HG02642 (cell line): Measurements from ENCODE around the gene GPR65.

Experiments used
- ATAC-seq: cut with Tn5 transposase; IDR thresholded peaks from one replicate; pipeline ENCODE4 v1.9.1; 2021; ENCODE audit warnings: mild to moderate bottlenecking; ENCODE audit not compliant: unreplicated experiment, poor library complexity

GPR65 gene, protein sequence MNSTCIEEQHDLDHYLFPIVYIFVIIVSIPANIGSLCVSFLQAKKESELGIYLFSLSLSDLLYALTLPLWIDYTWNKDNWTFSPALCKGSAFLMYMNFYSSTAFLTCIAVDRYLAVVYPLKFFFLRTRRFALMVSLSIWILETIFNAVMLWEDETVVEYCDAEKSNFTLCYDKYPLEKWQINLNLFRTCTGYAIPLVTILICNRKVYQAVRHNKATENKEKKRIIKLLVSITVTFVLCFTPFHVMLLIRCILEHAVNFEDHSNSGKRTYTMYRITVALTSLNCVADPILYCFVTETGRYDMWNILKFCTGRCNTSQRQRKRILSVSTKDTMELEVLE

GRCh38 chr14:88005050-88005481, at the start of gene GPR65:
TSS of gene GPR65 (plus strand) at chr14:88005135. CDS start at chr14:88010848, 5,713 bp downstream.
- peak; percentile 66 for ATAC-seq

- no peak for ATAC-seq
Measured at GRCh38 chr14:87955501-87955900, 49.4 kb upstream of the GPR65 start.

- ATAC-seq = no peak
Measured at GRCh38 chr14:87960013-87960787, 44.7 kb upstream of the GPR65 start.

DNA sequence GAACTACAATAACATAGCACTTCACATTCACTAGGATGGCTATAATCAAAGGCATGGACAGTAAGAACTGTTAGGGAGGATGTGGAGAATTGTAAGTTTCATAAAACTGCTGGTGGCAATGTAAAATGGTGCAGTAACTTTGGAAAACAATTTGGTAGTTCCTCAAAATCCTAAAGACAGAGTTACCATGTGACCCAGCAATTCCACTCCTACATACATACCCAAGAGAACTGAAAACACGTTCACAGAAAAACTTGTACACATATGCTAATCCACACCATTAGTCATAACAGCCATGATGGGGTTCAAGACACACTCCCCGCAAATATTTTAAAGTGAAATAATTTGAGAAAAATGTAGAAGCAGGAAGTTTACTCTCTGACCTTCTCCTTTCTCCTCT, 43.7 kb upstream of the GPR65 start:
- ATAC-seq = no peak

DNA sequence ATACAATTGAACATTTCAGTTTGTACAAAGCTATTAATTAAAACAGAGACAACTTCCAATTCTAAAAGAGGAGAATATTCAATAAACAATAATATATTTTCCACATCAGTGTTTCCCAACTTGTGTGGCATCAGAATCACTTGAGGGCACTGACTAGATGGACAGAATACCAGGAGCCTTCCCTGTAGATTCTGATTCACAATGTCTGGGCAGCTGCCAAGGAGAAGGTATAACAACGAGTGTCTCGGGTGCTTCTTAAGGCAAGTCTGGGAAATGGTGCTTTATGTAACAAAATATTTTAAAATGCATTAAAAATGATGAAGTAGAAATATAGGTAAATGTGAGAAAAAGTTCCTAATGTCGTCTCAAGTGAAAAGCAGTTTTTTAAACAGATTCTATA, 38.1 kb upstream of the GPR65 start:
- ATAC-seq = no peak

GRCh38 chr14:87967496-87967895, 37.4 kb upstream of the GPR65 start:
- ATAC-seq = no peak

GRCh38 chr14:87971010-87971409, 33.9 kb upstream of the GPR65 start:
- ATAC-seq = peak; percentile 97

DNA sequence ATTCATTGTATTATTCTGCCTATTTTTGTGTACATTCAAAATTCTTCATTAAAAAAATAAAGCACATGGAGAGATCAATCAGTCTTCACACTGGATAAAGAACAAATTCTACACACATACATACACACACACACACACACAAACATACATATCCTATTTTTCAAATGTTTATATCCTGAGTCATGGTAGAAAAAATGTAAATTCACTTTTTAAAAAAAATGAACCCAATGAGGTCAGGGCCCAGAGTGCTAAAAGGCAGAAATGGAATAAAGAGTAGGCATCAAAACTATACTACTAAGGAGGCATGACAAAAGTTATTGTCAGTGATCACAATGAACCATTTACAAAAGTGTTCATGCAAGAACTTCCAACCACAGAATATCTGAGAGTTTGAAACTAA, 29.3 kb upstream of the GPR65 start:
- ATAC-seq = no peak

- no peak for ATAC-seq
Measured at GRCh38 chr14:87979689-87980088, 25.2 kb upstream of the GPR65 start.

- ATAC-seq = no peak
Measured at GRCh38 chr14:87989221-87989955, 15.5 kb upstream of the GPR65 start.

DNA sequence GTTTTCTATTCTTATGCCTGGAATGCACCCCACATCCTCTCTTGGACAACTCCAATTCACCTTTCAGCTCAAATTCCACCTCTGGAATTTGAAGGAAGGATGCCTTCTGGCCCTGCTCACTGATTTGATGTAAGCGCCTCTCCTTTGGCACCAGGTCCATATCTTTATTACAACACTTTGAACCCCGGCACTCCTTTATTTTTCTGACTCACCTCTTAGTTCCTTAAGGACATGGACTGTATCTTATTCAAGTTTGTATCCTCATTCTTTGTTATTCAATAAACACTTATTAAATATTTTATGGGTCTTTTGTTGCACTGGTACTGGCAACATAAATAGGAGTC, 15.0 kb upstream of the GPR65 start:
- no peak for ATAC-seq

DNA sequence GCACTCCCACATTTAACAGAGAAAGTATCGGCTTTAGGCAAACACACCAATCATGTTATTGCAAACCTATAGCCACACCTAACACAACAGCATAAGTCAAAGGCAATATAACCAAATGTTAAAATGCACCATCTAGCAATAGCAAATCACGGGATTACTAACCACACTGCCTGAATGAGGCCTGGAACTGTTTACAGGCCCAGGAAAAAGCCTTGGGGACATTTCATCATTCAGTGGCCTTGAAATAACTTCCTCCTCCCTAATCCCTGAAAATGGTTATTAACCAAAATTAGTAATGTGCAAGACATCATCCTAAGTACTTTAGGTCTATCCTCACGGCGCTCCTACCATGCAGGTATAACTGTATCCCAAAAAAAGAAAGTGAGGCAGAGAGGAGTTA, 14.3 kb upstream of the GPR65 start:
- no peak for ATAC-seq

GRCh38 chr14:87992346-87992717, 12.6 kb upstream of the GPR65 start:
- ATAC-seq = no peak

DNA sequence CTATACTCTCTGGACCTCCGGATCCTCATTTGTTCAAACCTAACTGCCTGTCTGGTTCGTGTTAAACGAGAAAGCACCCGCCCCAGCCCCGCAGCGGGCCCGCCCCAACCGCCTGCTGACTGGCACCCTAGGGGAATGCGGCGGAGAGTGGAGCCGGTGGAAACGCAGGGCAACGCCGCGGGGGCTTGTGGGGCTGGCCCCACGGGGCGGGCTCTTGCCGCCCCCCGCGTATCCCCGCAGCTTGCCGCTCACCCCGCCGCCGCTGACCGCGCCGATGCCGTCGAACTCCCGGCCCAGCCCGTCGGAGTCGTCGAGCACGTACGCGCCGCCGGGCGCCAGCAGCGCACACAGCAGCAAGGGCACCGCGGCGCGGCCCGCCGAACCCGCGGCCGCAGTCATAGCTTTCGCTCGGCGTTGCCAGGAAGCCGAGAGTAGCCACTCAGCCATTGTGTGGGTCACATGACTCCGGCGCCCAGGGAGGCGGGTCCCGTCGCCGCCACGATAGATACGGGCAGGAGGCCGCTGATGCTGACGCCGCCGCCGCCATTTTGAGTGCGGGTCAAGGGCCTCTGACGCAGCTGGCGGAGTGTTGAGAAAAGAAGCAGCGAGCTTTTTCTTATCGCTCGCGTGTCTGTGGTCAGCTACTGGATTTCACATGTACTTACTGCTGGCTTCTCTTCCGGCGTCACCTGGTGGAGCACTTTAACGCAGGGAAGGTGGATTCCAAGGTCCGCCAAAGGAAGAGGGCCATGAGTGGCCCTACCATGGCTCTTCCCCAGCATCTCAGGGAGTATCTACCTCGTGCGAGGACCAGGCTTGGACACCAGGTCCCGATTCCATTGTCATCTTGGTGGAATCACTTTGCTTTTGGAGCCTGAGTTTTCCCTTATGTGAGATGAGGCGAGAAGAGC, 12.0 kb upstream of the GPR65 start, which contains the start of gene GALC:
GALC (minus strand) TSS at position 465 of the 911 bp plus-strand sequence; CDS start at position 447, 18 bp downstream.
- ATAC-seq = peak; percentile 93

DNA sequence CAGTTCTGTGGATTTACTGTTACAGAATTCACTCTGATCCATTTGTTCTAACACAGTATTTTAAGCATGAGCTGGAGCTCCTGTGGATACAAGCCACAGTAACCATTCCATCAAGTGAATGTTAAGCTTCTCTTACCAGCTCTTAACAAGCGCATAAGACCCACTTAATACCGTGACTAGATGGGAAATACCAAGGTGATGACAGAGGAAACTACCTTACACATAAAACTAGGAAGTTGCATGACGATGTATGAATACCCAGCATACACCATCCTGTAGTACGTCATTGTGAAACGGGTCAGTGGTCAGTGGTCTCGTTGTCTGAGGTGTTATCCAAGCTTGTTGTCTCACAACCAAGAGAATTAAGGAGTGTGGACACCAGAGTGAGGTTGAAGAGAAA, 10.0 kb upstream of the GPR65 start:
- ATAC-seq = peak; percentile 27

DNA sequence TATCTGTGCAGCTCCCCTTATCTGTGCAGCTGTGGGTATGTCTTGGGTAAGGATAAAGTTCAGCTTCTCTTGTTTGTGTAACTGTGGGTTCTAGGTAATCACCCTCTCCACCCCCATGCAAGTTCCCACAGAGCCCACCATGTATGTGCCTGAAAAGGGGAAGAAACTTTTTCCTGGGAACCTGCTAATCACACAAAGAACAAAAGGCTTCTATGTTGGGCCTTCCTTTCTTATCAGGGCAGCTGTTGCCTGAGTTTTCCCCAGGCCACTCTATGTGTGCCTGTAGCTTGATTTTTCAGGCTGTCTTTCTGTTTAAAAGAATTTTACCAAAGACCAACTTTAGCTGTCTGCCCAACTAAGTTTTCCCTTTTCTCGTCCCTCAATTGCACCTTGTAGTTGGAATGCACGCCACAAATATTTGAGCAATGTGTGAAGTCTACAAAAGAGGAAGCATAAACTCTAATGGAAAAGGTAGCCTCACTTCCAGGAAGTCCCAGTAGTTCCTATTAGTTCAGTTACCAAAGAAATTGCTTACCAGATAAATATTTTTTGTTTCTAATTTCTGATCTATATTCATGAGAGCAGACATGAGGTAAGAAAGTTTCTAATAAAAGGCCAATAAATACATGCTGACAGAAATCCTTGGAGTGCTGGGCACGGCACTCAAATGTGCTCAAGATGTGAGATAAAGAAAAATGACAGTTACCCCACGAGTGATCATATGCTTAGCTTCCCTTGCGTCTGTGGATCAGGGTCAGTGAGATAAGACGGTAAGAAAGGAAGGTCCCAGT, 9.2 kb upstream of the GPR65 start:
- no peak for ATAC-seq

GRCh38 chr14:87996291-87996592, 8.7 kb upstream of the GPR65 start:
- ATAC-seq = no peak

DNA sequence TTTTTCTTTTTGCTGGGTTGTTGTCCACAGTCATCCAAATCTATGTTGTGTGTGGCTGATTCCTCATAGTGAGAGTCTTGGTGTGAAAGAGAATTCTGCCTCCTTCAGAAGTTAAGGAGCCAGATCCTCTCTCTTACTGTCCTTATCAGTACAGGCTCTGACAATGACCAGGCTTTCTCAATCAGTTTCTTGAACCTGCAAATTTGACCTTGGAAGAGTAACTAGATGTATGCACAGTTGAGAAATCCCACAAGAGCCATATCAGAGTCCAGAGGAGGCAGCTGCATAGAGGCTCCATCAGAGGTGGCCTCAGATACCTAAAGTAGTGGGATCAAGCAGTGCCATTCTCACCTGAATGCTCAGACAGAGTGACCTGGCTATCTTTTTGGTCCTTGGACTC, 6.5 kb upstream of the GPR65 start:
- no peak for ATAC-seq

DNA sequence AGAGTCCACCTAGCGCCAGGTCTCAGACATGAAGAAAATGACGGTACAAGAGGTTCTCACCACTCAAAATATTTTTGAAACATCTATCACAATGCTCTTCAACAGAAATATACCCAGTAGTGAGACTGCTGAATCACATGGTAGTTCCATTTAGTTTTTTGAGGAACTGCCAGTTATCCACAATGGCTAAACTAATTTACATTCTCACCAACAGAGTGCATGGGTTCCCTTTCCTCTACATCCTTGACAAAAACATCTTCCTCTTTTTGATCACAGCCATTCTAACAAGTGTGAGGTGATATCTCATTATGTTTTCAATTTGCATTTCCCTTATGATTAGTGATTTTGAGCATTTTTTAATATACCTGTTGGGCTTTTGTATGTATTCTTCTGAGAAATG, 5.7 kb upstream of the GPR65 start:
- ATAC-seq = no peak
